ENCODE results near the gene CD6. TPM values are rescaled to one million over a fixed set of nuclear protein-coding genes. Genes with fewer than 3 reads are reported as not detected.

CD6 gene
- total RNA-seq, 6 experiments from 2014 or later = 0.29 to 2.4 (median 0.52) TPM

- 79% methylated on average over 4 of the region's 12 CpGs for WGBS (ENCODE audit: insufficient coverage, low coverage, low lambda C conversion rate, missing lambda C conversion rate)
- TF ChIP-seq POLR2A (IDR thresholded peaks at IDR 0.05) (no peak), CTCF (IDR thresholded peaks at IDR 0.05) (no peak)
- Histone ChIP-seq H3K4me3 (no peak overlapping the region), H3K36me3 (peaks cover 0 to 9% (median 0%) of the 10 kb centered on the region in 4 donors), H3K27me3 (no peaks in the 10 kb centered on the region), H3K9me3 (no peaks in the 10 kb centered on the region), H3K27ac (peak overlapping the region in 2 of 3 donors; percentile 30 to 37), H3K4me1 (no peaks in the 10 kb centered on the region)
- intact Hi-C loops (cut with DNase I) = no loop called here
- DNase-seq = no peak
- ATAC-seq = peak; percentile 54 to 67 (median 58)
These were observed 34.3 kb upstream of the CD6 start for GRCh38 chr11:60937144-60937527.

- Histone ChIP-seq H3K4me1 (no peaks in the 10 kb centered on the region), H3K4me3 (no peak overlapping the region), H3K27ac (no peak overlapping the region), H3K36me3 (peaks cover 0 to 9% (median 0%) of the 10 kb centered on the region in 4 donors), H3K27me3 (no peaks in the 10 kb centered on the region), H3K9me3 (no peaks in the 10 kb centered on the region)
- TF ChIP-seq CTCF (IDR thresholded peaks at IDR 0.05) (no peak), POLR2A (IDR thresholded peaks at IDR 0.05) (no peak)
- no peak for ATAC-seq
- no peak for DNase-seq
- WGBS (ENCODE audit: insufficient coverage, low coverage, low lambda C conversion rate, missing lambda C conversion rate) = no CpG with 5 or more reads among the region's 8 CpGs
- intact Hi-C loops (cut with DNase I) = no loop called here
These were observed 33.7 kb upstream of the CD6 start for GRCh38 chr11:60937811-60938210.

- intact Hi-C loops (cut with DNase I) = no loop called here
- H3K4me1 ChIP-seq = no peaks in the 10 kb centered on the region
- no peaks in the 10 kb centered on the region for H3K9me3 ChIP-seq
- no peak overlapping the region for H3K4me3 ChIP-seq
- ATAC-seq = no peak
- H3K36me3 ChIP-seq = peaks cover 0 to 9% (median 0%) of the 10 kb centered on the region in 4 donors
- H3K27me3 ChIP-seq = no peaks in the 10 kb centered on the region
- no peak for DNase-seq
- WGBS (ENCODE audit: insufficient coverage, low coverage, low lambda C conversion rate, missing lambda C conversion rate) = 85% methylated on average over 8 of the region's 9 CpGs
- H3K27ac ChIP-seq = no peak overlapping the region
- TF ChIP-seq CTCF (IDR thresholded peaks at IDR 0.05) (no peak), POLR2A (IDR thresholded peaks at IDR 0.05) (no peak)
These were observed 33.0 kb upstream of the CD6 start for GRCh38 chr11:60938500-60938899.

GRCh38 chr11:60939301-60939700, 32.2 kb upstream of the CD6 start:
- Histone ChIP-seq H3K27ac (no peak overlapping the region), H3K4me3 (no peak overlapping the region), H3K27me3 (no peaks in the 10 kb centered on the region), H3K36me3 (peaks cover 0 to 9% (median 0%) of the 10 kb centered on the region in 4 donors), H3K9me3 (no peaks in the 10 kb centered on the region), H3K4me1 (no peaks in the 10 kb centered on the region)
- TF ChIP-seq POLR2A (IDR thresholded peaks at IDR 0.05) = no peak
- TF ChIP-seq CTCF (IDR thresholded peaks at IDR 0.05) = no peak
- 100% methylated on average over 5 of the region's 7 CpGs for WGBS (ENCODE audit: insufficient coverage, low coverage, low lambda C conversion rate, missing lambda C conversion rate)
- ATAC-seq (no peak), DNase-seq (no peak)
- intact Hi-C loops (cut with DNase I) = no loop called here

- no peak overlapping the region for H3K27ac ChIP-seq
- no peak for ATAC-seq
- no peaks in the 10 kb centered on the region for H3K9me3 ChIP-seq
- WGBS (ENCODE audit: insufficient coverage, low coverage, low lambda C conversion rate, missing lambda C conversion rate) = 50% methylated on average over 2 of the region's 2 CpGs
- no peaks in the 10 kb centered on the region for H3K27me3 ChIP-seq
- H3K36me3 ChIP-seq = peaks cover 0 to 9% (median 0%) of the 10 kb centered on the region in 4 donors
- no peak for TF ChIP-seq POLR2A (IDR thresholded peaks at IDR 0.05)
- no peak for TF ChIP-seq CTCF (IDR thresholded peaks at IDR 0.05)
- H3K4me3 ChIP-seq = no peak overlapping the region
- H3K4me1 ChIP-seq = no peaks in the 10 kb centered on the region
- intact Hi-C loops (cut with DNase I) = no loop called here
- DNase-seq = no peak
These were observed 31.6 kb upstream of the CD6 start for GRCh38 chr11:60939855-60940254.

Data from right lobe of liver (tissue), 6 donors.